HK-2 (cell line): ENCODE data around the gene MAP7D2.

Experiments
- DNase-seq: peaks from one replicate; pipeline ENCODE4 v3.0.0-alpha.2; 2018; ENCODE audit not compliant: unreplicated experiment

Gene MAP7D2

DNA sequence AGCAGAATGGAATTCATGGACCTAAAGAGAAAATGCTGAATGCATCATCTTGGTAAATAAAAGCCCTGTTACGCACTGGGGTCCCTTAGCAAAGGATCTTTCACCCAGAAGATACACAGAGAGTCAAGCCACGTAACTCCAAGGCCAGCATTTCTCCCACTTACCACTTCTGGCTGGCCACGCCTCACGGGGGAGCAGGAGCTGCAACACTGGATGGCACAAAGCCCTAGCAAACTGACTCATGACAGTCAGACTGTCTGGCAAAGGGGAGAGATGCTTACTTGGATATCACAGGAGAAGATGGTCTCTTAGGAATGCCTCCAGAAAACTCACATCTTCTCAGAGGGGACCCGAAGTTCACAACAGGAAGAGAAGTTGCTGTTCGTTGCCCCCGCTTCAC, 74.5 kb downstream of the MAP7D2 start:
- no peak for DNase-seq

DNA sequence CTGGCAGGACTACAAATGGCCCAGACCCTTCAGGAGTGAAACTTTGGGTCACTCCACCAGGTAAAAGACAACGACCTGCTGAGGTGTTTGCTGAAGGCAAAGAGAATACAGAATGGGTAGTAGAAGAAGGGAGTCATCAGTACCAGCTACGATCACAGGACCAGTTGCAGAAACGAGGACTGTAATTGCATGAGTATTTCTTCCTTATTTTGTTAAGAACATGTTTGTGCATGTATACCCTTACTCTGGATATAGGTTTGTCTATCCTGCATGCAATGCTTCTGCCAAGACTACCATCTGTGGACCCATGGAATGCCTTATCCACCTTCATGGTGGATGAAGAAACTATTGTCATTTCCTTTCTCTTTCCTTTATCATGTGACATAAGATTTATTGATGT, 77.7 kb downstream of the MAP7D2 start:
- DNase-seq = no peak

DNA sequence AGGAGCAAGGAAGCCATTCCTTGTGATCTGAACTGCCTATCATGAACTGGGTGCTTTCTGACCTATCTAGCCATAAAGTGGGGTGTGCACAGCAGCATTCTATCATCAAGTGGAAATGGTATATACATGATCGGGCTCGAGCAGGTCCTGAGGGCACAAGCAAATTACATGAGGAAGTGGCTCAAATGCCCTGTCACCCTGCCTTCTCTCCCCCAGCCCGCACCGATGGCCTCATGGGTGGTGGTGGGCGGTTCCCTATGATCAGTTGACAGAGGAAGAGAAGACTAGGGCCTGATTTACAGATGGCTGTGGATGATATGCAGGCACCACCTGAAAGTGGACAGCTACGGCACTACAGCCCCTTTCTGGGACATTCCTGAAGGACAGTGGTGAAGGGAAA, 79.5 kb downstream of the MAP7D2 start:
- DNase-seq = no peak

DNA sequence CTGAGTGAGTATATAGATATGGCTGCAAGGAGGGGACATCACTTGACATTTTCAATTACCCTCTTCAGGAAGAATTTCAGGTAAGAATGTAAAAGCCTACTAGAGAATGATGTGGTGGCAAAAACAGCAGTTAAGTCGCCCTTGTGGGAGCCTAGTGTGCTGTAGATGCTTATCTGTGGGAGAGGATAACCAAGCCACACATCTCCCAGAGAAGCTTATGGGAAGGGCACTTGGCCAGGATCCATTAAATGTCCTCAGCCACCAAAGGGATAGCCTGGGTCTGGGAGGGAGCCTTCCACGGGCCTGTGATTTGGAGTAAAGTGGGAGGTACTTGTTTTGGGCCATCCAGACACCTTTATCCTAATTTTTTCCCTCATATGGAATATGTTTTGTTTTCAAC, 84.5 kb downstream of the MAP7D2 start:
- DNase-seq = no peak

DNA sequence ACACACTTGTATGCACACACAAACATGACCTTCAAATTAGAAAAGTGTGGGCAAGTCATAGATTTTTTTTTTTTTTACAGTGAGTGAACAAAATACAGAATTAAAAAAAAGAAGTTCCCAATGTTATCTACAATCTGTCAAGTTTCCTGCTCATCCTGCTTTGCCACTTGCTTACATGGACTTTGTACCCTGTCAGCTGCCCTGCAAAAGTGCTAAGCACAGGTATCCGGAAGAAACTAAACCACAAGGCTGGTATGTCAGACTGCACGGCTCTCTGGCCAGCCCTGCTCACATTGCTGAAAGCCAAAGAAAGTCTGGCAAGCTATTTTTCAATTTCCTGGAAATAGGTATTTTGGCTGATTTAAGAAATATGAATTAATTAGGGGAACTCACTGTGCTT, 87.0 kb downstream of the MAP7D2 start:
- peak; percentile 20 for DNase-seq

DNA sequence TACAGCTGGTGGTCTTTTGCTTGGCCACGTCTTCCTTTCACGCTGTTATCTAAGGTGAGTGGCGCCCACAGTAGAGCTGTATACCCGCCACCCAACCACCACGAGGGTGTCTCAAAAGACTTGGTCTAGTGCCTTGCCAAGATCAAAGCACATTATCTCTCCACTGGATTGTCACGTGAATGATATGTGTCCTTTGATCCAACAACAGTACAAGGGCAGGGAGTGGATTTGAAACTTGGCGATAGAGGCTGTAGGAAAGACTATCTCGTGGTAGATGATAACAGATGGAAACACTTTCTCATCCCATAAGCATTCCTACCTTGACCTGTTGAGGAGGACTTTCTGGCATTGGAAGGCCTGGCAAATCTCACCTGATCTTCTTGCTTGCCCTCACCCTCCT, 88.1 kb downstream of the MAP7D2 start:
- DNase-seq = no peak

DNA sequence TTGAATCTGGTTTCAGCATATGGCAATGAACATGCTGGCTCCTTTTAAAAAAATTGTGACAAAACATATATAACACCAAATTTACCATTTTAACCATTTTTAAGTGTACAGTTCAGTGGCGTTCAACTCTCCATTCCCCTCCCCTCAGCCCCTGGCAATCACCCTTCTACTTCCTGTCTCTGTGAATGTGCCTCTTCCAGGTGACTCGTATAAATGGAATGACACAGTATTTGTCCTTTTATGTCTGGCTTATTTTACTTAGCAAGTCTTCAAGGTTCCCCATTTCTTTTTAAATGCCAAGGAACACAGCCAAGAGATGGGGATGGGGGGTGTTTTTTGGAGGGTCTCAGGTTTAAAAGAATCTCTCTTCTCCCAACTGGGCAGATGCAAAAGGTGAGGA, 90.4 kb downstream of the MAP7D2 start:
- peak; percentile 10 for DNase-seq

DNA sequence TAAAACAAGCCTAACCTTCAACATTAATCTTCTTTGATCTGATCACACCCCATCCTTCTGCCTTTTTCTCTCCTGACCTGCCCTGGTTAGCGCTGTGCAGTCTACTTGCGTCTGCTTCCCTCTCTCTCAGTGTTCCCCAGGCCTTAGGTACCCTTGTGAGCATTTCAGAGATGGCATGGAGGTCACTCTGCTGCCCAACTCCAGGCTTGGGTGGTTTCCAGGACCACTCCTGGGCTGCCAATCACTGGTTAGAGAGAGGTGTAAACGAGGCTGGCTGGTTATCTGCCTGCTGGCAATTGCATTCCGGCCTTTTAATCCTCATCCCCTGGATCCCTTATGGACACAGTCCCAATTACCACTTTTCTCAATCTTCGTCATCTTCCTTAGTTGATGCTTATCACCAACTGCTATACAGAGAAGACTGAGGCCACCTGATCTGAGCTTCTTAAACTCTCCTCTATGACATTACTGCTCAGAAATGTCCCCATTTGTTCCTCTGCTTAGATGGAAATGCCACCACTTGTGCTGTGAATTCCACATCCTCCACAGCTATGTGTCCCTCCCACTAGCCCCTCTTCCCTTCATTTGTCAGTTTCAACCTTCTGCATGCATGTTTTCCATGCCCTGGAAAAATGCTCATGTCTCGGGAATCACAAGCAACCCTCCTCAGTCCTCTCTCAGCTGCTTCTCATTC, 96.9 kb downstream of the MAP7D2 start:
- DNase-seq = no peak

DNA sequence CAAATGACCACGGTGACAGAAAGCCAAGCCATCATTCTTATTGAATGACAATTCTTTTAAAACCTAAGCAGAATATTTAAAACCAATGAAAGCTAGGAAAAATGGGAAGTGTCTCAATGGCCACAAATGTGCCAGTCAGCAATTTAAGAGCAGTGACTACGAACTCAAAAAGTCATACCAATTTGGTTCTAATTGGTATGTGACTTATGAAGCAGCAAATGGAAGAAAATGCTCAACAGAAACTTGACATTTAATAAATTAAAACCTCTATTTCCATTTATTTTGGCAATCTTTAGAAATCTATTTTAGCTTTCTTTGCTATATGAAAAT, 100.1 kb downstream of the MAP7D2 start:
- no peak for DNase-seq

DNA sequence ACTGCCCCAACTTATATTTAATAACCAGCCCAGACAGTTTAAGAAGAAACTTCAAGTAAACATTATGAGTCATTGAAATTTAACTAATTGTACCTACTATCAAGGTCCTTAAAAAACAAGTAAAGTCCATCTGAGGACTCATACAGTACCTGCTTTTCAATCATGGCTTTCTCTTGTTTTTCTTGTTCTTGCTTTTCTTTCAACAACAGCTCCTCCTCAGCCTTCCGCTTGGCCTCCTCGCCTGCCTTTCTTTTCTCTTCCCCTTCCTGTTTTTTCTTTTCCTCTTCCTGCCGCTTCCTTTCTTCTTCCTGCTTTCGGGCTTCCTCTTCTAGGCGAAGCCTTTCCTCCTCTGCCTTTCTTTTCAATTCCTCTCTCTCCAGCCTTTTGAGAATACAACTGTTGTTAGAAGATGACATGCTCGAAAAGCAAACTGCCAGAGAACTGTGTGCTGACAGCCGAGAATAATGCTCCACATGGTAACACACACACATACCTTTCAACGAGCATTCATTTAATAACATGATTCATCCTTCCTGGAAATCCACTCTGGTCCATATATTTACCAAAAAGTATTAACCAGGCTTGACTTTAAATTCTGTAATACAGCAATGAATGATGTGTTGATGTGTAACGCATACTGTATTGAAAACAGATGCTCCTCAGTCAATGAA, 100.6 kb downstream of the MAP7D2 start:
- no peak for DNase-seq

DNA sequence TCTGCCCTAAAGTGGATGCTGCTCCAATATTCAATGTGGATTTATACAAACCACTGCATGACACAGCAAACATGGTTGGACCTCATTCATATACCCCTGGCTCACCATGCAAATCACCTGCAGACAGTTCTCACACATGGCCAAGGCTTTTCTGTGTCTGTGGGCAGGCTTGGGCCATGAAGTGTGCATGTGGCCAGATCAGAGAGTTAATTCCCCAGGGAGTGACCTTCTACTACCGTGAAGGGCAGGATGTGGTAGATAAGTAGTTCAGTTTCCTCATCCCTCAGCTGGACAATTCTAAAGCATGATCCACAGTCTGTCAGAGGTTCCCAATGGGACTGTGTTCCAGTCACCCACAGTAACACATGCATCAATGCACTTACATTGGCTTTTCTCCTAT, 101.3 kb downstream of the MAP7D2 start:
- DNase-seq = no peak

DNA sequence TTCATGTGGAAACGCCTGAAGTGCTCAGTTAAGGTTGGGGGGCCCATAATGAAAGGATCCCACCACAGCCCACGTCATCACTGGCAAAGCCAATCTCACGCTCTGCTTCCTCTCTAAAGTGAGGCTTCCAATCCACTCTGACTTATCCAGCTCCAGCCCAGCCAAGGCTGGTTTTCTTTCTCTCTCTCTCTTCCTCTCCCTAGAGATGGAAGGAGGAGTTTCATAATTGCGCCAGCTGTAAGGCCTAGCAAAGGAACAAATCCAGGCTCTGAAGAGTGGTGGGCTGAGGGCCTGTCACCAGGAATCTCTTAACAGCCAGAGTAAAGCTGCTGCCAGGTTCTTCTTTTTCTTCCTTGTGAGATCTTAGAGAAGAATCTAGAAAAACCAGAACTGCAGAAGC, 105.1 kb downstream of the MAP7D2 start:
- no peak for DNase-seq

DNA sequence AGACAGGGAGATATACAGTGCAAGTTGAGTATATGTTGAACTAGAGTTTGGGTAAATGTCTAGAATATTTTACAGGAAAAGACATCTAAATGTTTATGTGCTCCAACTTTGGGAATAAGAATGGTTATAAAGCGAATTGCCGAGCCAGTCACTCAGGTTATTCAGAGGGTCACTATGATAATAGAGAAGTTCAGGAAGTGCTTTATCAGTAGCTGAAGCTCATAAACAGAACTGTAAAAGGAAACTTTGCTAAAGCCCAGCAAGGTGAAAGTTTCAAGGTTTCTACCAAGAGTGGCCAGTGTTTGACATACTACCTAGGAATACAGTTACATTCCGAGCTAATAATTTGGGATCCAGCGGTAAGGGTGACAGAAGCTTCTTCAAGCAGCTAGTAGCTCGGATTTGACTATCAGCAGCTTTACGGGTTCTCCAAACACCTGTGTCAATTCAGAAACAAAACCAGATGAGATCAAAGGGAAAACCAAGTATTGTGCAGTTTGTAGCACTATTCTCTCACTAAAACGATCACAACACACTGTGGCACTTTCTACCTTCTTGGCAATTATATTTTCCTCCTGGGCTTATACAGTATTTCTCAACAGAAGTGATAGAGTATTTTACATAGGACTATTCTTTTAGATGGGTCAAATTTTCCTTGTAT, 108.6 kb downstream of the MAP7D2 start:
- no peak for DNase-seq

DNA sequence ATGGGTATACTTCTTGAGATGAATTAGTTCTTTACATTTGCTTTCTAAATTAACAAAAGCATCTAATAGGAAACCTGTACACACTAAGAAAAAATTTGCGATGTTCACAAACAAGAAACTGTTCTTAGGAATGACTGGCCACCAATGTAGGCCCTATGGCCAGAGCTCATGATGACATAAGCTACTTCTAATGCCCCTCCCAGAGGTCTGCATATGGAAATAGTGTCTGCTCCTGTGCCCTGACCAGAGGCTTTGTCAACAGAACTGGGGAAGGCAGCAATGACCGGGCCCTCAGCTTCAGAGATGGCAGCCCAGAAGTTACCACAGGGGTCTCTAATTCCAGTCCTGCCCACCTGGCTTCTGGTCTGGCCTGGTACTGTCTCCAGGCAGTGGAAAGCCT, 110.8 kb downstream of the MAP7D2 start:
- DNase-seq = no peak

DNA sequence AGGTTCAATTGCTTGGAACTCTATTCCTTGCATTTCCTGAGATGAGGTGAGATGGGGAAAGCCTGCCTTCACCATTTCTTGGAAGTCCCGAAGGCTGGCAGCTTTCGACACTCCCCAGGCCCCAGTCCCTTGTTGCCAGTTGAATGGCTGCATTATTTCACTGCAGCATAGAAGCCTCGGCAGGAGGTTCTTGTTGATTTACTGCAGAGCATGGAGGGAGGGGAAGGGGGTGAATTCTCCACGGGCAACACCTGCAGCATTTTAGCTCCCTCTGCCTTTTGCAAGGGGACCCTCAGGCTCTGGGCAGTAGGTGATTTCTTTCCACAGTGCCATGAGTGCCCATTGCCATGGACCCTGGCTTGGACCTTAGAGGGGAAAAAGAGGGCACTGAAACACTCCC, 115.1 kb downstream of the MAP7D2 start:
- no peak for DNase-seq

DNA sequence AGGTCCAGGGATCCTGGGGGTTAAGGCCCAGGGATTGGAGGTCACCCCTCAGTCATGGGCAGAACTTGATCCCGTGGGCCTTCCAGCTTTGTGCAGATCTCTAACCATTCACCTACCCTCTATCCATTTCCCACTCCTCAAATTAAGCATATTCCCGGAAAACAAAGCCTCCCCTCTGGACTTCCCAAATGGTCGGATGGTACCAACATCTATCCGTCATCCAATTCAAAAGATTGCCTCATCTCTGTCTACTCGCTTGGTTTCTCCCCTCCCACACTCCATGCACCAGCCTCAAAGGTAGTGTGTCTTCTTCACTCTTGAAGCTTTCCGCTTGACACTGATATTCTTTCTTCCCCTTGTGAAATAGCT, 125.4 kb downstream of the MAP7D2 start:
- no peak for DNase-seq

DNA sequence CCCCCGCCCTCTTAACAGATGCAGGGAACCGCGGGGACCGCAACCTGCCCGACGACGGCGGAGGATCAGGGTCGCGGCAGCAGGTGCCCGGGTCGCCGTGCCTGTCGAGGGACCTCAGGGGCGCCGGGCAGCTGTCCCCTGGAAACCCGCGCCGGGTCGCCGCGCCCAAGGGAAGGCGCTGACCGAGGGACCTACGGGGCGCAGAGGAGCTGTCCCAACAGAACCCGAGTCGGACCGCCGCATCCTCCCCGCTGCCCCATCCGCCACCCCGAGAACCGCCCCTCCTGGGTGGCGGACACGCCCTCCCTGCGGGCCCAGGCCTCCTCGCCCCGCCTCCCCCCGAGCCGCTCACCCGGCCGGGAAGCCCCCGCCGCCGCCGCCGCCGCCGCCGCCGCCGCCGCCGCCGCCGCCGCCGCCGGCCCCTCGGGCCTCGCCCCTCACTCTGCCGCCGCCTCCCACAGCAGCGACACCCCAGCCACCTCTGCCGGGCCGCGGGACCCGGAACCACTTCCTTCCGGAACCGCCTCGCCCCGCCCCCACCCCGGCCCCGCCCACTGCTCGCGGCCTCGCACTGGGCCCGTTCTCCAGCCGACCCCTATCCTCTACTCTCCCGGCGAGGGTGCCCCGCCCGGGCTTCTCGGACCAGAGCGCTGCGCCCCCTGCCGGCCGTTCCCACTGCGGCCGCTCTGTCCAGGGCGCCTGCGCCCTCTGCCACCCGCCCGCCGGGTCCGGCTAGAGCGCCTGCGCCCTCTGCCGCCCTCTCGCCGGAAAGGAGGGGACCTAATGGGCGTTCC, 126.0 kb downstream of the MAP7D2 start, which contains the start of gene BCLAF3:
TSS of gene BCLAF3 (minus strand) at position 506 of the 794 bp plus-strand sequence. CDS start 20,797 bp downstream, outside the sequence.
- DNase-seq = peak; percentile 93

DNA sequence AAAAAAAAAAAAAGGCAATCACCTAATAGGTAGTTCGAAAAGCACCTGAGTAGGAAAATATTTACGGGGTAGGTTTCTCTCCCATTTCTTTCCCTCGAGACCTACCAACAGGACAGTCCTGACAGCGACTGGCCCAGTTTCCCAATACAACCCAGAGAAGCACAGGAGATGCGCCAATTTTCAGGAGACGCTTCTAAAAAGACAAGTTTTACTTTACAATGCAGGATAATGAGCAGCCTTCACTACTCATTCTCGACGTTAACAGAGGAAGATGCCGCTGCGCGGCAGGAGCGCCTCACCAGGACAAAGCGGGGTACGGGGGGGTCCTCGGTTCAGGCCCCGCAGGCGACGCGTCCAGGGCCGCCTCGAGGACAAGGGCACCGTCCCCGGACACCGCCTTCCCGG, 126.6 kb downstream of the MAP7D2 start:
- no peak for DNase-seq

DNA sequence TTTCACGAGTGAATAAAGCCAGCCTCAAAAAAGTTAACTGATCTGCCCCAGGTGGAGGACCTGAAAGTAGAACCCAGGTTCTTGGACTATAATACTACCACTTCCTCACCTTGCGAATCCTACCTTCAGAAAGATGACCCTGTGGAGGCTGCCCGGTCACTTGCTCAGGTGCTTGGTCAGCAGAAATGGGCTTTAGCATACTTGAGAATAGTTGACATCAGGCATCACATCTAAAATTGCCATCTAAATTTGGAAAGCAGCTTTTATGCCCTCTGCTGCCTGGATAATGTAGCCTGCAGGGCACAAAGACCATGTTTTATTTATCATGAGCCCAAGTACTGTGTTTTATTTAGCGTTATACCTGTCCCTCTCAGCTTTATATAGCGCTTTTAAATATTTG, 128.9 kb downstream of the MAP7D2 start:
- DNase-seq = no peak

DNA sequence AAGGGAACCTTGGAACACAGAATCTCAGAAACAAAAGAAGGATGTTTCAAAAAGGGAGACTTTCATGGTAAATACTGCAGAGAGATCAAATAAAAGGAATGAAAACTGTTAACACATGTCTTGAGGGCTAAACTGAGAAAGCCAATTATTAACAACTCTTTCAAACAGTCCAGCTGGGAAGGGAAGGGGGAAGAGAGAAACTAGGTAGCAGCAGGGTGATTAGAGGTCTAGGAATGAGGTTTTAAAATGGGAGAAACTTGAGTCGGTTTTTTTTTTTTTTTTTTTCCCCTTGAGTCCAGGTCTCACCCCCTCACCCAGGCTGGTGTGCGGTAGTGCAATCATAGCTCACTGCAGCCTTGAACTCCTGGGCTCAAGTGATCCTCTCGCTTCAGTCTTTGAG, 130.2 kb downstream of the MAP7D2 start:
- no peak for DNase-seq

DNA sequence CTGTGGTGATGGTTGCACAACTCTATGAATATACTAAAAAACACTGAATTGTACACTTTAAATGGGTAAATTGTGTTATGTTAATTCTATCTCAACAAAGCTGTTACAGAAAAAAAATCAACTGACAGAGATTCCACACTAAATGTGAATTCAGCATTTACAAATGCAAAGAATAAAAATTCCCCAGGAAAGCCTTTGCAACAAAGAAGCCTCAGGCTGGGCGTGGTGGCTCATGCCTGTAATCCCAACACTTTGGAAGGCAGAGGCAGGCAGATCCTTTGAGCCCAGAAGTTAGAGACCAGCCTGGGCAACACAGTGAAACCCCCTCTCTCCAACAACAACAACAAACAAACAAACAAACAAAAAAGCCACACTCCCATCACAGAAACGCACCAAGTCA, 134.8 kb downstream of the MAP7D2 start:
- DNase-seq = no peak

DNA sequence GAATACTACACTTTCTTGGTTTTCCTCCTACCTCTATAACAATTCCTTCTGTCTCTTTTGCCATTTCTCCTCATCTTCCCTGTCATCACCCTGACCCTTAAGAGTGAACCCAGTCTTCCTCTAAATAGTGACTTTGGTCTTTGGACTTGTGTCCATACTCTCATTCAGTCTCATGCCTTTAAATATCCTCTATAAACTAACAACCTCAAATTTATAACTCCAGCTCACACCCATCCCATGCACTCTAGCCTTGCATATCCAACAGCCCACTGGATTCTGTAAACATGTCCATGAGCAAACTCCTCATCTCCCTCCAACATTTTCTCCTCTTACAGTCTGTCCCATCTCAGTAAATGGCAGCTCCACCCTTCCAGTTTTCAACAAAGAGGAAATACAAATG, 140.9 kb downstream of the MAP7D2 start:
- no peak for DNase-seq

DNA sequence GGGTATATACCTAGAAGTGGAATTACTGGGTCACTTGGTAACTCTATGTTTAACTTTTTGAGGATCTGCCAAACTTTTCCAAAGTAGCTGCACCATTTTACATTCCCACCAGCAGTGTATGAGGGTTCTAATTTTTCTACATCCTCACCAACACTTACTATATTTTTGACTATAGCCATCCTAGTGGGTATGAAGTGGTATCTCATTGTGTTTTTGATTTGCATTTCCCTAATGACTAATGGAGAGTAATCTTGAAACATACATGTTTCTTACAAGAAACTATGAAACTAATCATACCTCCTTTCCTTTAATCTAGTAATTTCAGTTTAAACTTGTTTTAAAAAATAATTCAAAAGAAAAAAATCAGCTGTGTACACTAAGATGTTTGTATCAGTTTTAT, 143.7 kb downstream of the MAP7D2 start:
- no peak for DNase-seq
